Heart left ventricle (tissue), 16 donors: ENCODE measurements around the gene MRPL4. TPM values are rescaled to one million over a fixed set of nuclear protein-coding genes. Genes with fewer than 3 reads are reported as not detected.

Source experiments
- ATAC-seq, 4 donors: fragments of 200-7000 bp; cut with Tn5 transposase; one replicate each; pipeline ENCODE4 v1.9.1; 2020 to 2022; ENCODE audit warnings: moderate library complexity in 4 of 4, mild to moderate bottlenecking in 3 of 4, moderate number of reproducible peaks in 1 of 4
- DNase-seq, 5 donors: peaks; one replicate each; pipeline ENCODE4 v3.0.0-alpha.2; 2020
- H3K27ac ChIP-seq, 12 donors: fragments of 200-600 bp; sonication (generic) in 4 of 12; one replicate each; pipeline versions ENCODE4 v1.5.0 to v1.8.0; 2016 to 2022; ENCODE audit warnings: mild to moderate bottlenecking in 2 of 12
- H3K27me3 ChIP-seq, 9 donors: fragments of 200-600 bp; sonication (generic) in 2 of 9; one replicate each; pipeline versions ENCODE4 v1.5.1 to v1.8.0; 2016 to 2022; ENCODE audit warnings: mild to moderate bottlenecking in 3 of 9
- H3K36me3 ChIP-seq, 9 donors: fragments of 200-600 bp; sonication (generic) in 2 of 9; one replicate each; pipeline versions ENCODE4 v1.5.0 to v1.8.0; 2018 to 2022; ENCODE audit warnings: mild to moderate bottlenecking in 2 of 9
- H3K4me1 ChIP-seq, 12 donors: fragments of 200-600 bp; sonication (generic) in 4 of 12; one replicate each; pipeline versions ENCODE4 v1.5.0 to v1.8.0; 2016 to 2022; ENCODE audit warnings: mild to moderate bottlenecking in 3 of 12
- H3K4me3 ChIP-seq, 12 donors: fragments of 200-600 bp; sonication (generic) in 4 of 12; one replicate each; pipeline versions ENCODE4 v1.5.0 to v1.8.0; 2017 to 2022; ENCODE audit warnings: mild to moderate bottlenecking in 9 of 12, moderate library complexity in 4 of 12
- H3K9me3 ChIP-seq, 12 donors: fragments of 200-600 bp; sonication (generic) in 4 of 12; one replicate each; pipeline versions ENCODE4 v1.5.0 to v1.8.0; 2016 to 2022; ENCODE audit warnings: mild to moderate bottlenecking in 1 of 12
- POLR2A ChIP-seq, 2 donors: fragments of 450-650 bp; IDR thresholded peaks; one replicate each; pipeline ENCODE4 v1.6.1; 2017; ENCODE audit warnings: antibody characterized with exemption in 2 of 2, mild to moderate bottlenecking in 2 of 2, moderate library complexity in 2 of 2
- WGBS, 4 donors: extraction: QIAGEN DNeasy Blood & Tissue Kit in 2 of 4; methylation state at CpG; one replicate each; pipeline versions ENCODE4 v1.1.5 to v1.1.7; 2013 to 2018; 5-methylcytosine and 5-hydroxymethylcytosine counted together
- intact Hi-C, 10 donors: fragments of 100-400 bp; cut with DNase I; formaldehyde crosslinking; loops; one replicate each; pipeline versions ENCODE4 v1.11.1 to v1.14.2; 2022
- polyA plus RNA-seq, 2 donors: library from polyadenylated mRNA; stranded (reverse); fragments of 200-250 nt; gene quantifications; one replicate each; pipeline ENCODE4 v1.2.3, GENCODE V29; 2013
- total RNA-seq, 9 donors: library from RNA; depleted of rRNA in 2 of 9; stranded (reverse); fragments of >200 nt in 2 of 9; fragmentation: NEBNext Ultra II Directional in 3 of 9; extraction: Animal tissue kit (Norgen Biotek cat#: 25700) in 3 of 9; gene quantifications; one replicate each; pipeline versions ENCODE4 v1.1.0 to v1.2.4, GENCODE V29; 2016 to 2023
- TF ChIP-seq, protein P1 (sequence below), 12 donors: fragments of 200-600 bp; sonication (generic) in 4 of 12; IDR thresholded peaks; one replicate each; pipeline versions ENCODE4 v1.5.0 to v1.8.0; 2018 to 2022; ENCODE audit warnings: antibody characterized with exemption in 12 of 12, mild to moderate bottlenecking in 5 of 12
- donor health status: ischemic (EF 13 %, LVEDD 7.1; RV severe dilation, severe dysfunction).
- donor health status: healthy with polysubstance abuse.
- donor health status: DM: no; HTN: yes; CAD: no.
- donor health status: DM: no; HTN: no; CAD: no.
- donor health status: ischemic (EF 25% LVEDD 6.9; RV normal size, moderate dysfunction).
- donor health status: ischemic (EF 25% LVEDD 5.7; RV mildly dilated, moderate dysfunction).
- donor health status: healthy.
- donor health status: DM: yes; HTN: yes; CAD: no.
- donor health status: ischemic (EF 35%, LVEDD 5.7; RV mildly dilated, moderate dysfunction).
- donor health status: nonischemic (EF 11% LVEDD 7.7; RV severe dilation, severe dysfunction).
- donor health status: DM: yes; HTN: yes; CAD: no.
- donor health status: PGD.
- donor health status: ischemic (EF 29% LVEDD 5.4; RV normal size, mild dysfunction).
- donor health status: nonischemic (EF 23%, LVEDD 6.1; RV moderate dilation, normal function).

The MRPL4 gene
- total and polyA plus RNA-seq, 11 donors: 37.7 to 123 (median 68.2) TPM

DNA sequence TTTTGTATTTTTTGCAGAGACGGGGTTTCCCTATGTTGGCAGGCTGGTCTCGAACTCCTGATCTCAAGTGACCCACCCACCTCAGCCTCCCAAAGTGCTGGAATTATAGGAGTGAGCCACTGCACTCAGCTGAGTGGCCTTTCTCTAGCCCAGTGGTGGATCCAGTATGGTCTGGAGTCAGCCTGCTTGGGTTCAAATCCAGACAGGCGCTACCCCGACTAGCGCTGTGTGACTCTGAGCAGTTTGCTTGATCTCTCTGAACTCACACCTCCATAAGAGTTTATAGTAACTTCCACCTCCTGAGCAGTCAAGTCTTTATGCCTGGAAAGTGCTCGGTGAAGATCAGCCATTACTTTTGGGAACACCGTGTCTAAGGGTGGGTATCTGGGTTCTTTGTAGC lies 31.3 kb upstream of the MRPL4 start:
- Histone ChIP-seq H3K36me3 (peaks cover 0 to 25% (median 11%) of the 10 kb centered on the region in 9 donors), H3K27me3 (no peaks in the 10 kb centered on the region), H3K27ac (peak overlapping the region in 2 of 12 donors; percentile 13 to 20), H3K9me3 (no peaks in the 10 kb centered on the region), H3K4me1 (peaks cover 0 to 17% (median 0%) of the 10 kb centered on the region in 12 donors), H3K4me3 (no peak overlapping the region)
- 86 to 90% (median 88%) methylated on average over 7 of the region's 7 CpGs for WGBS, 4 donors
- intact Hi-C loops: no loop called here
- no peak for DNase-seq
- TF ChIP-seq POLR2A (IDR thresholded peaks at IDR 0.05): no peak
- TF ChIP-seq, protein P1, sequence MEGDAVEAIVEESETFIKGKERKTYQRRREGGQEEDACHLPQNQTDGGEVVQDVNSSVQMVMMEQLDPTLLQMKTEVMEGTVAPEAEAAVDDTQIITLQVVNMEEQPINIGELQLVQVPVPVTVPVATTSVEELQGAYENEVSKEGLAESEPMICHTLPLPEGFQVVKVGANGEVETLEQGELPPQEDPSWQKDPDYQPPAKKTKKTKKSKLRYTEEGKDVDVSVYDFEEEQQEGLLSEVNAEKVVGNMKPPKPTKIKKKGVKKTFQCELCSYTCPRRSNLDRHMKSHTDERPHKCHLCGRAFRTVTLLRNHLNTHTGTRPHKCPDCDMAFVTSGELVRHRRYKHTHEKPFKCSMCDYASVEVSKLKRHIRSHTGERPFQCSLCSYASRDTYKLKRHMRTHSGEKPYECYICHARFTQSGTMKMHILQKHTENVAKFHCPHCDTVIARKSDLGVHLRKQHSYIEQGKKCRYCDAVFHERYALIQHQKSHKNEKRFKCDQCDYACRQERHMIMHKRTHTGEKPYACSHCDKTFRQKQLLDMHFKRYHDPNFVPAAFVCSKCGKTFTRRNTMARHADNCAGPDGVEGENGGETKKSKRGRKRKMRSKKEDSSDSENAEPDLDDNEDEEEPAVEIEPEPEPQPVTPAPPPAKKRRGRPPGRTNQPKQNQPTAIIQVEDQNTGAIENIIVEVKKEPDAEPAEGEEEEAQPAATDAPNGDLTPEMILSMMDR (IDR thresholded peaks at IDR 0.05): no peak
- no peak for ATAC-seq

DNA sequence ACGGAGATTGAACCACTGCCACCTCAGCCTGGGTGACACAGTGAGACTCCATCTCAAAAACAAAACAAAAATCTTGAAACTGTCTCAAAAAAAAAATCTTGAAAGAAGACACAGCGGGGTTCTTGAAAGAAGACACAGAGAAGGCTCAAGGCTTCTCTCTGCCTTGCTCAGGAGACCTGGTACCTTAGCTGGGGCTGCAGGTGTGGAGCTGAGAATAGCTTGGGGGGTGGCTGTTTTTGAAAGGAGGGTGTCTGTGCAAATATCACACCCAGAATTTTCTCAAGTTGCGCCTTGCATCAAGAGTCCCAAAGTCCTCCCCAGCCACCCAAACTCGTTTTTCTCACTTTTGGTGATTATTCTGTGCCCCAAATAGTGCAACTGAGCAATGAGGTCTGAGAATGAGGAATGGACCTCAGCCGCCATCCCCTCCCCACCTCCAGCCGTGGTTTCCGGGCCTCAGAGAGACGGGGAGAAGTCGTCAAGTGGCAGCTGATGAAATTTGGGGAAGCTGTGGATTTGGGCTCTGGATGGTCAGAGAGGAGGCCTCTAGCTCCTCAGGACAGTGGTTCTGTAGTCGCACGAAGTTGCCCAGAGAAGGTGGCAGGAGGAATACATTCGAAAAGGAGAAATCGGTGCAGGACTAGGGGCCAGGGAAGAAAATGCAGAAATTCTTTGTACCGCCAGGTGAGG lies 29.7 kb upstream of the MRPL4 start:
- WGBS, 4 donors: 83 to 88% (median 87%) methylated on average over 14 of the region's 14 CpGs
- intact Hi-C loops: no loop called here
- DNase-seq: no peak

DNA sequence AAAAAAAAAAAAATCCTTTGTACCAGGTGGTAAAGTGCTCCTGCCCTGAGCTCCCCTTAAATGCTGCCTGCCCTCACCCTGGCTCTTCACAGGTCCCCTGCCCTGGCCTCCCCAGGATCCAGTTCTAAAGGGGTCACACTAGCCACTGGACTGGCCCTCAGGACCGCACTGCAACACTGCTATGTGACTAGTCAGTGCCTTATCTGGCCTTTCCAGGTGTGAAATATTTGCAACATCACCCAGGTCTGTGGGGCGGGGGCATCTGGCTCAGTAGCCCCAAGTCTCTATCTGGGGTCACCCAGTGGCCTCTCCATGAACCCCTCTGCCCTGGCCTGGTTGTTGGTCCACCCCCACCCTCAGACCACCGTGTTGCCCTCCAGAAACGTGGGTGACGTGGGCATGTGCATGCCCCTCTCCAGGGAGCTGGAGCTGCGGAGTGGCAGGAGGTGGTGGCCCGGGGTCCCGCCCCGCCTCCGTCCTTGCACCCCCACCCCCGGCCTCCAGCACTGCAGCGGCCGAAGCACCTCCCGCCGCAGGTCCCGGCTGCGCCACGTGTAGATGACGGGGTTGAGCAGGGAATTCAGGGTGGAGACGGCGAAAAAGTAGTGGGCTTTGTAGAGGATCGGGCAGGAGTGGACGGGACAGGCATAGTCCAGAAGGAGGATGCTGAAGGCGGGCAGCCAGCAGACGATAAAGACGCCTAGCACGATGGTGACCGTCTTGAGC lies 28.4 kb upstream of the MRPL4 start:
- 93 to 96% (median 94%) methylated on average over 21 to 28 of the region's 28 CpGs for WGBS, 4 donors
- H3K4me1 ChIP-seq: peaks cover 0 to 34% (median 20%) of the 10 kb centered on the region in 12 donors
- no peak overlapping the region for H3K4me3 ChIP-seq
- DNase-seq (no peak), ATAC-seq (no peak)
- TF ChIP-seq, protein P1 (IDR thresholded peaks at IDR 0.05): no peak
- TF ChIP-seq POLR2A (IDR thresholded peaks at IDR 0.05): no peak
- H3K27me3 ChIP-seq: no peaks in the 10 kb centered on the region
- H3K9me3 ChIP-seq: no peaks in the 10 kb centered on the region
- peaks cover 0 to 25% (median 11%) of the 10 kb centered on the region in 9 donors for H3K36me3 ChIP-seq
- intact Hi-C loops: no loop called here
- no peak overlapping the region for H3K27ac ChIP-seq

More for the DNA sequence above, 29.7 kb upstream of the MRPL4 start:
- Histone ChIP-seq H3K4me1 (peaks cover 0 to 26% (median 14%) of the 10 kb centered on the region in 12 donors), H3K4me3 (no peak overlapping the region), H3K9me3 (no peaks in the 10 kb centered on the region), H3K27me3 (no peaks in the 10 kb centered on the region), H3K36me3 (peaks cover 0 to 25% (median 11%) of the 10 kb centered on the region in 9 donors), H3K27ac (peak overlapping the region in 1 of 12 donors; percentile 27)
- TF ChIP-seq, protein P1 (IDR thresholded peaks at IDR 0.05): no peak
- TF ChIP-seq POLR2A (IDR thresholded peaks at IDR 0.05): no peak
- no peak for ATAC-seq

DNA sequence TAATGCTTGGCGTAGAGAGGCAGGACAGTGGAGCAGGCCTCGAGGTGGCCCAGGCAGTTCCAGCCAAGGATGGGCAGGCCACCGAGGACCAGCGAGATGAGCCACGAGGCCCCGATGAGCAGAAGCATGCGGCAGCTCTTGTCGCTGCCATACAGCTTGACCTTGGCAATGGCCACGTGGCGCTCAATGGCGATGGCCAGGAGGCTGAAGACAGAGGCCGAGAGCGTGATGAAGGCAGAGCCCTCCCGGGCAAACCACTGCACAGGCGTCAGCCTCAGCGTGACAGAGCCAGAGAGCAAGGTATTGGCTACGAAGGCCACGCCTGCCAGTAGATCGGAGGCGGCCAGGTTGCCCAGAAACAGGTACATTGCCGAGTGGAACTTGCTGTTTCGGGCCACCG lies 27.7 kb upstream of the MRPL4 start:
- Histone ChIP-seq H3K27ac (no peak overlapping the region), H3K36me3 (peaks cover 0 to 25% (median 11%) of the 10 kb centered on the region in 9 donors), H3K4me3 (no peak overlapping the region), H3K27me3 (no peaks in the 10 kb centered on the region), H3K4me1 (peaks cover 0 to 41% (median 21%) of the 10 kb centered on the region in 12 donors), H3K9me3 (no peaks in the 10 kb centered on the region)
- DNase-seq (no peak), ATAC-seq (no peak)
- intact Hi-C loops: no loop called here
- TF ChIP-seq, protein P1 (IDR thresholded peaks at IDR 0.05): no peak
- no peak for TF ChIP-seq POLR2A (IDR thresholded peaks at IDR 0.05)
- 95 to 99% (median 96%) methylated on average over 13 to 23 of the region's 23 CpGs for WGBS, 4 donors
